Measurements from ENCODE around the gene ASPG. TPM values are rescaled to one million over a fixed set of nuclear protein-coding genes. Genes with fewer than 3 reads are reported as not detected.
"Not testable (repeated sequence)": the region's sequence is repeated elsewhere in the genome, so short reads cannot be mapped to it uniquely, and the experiment has no call there.

Gene ASPG
- total RNA-seq, 1 donor from 2014 or later, result 1.2 TPM

- peaks cover 33% of the 10 kb centered on the region for H3K4me1 ChIP-seq
- peaks cover 27% of the 10 kb centered on the region for H3K79me2 ChIP-seq (ENCODE audit: low read depth)
- peaks cover 20% of the 10 kb centered on the region for H3F3A ChIP-seq (ENCODE audit: low read depth)
- peaks cover 3% of the 10 kb centered on the region for H3K27me3 Mint-ChIP-seq (ENCODE audit: insufficient read depth, low read depth)
- H3K4me3 Mint-ChIP-seq, result no peak overlapping the region
- no peak overlapping the region for H3K4me2 ChIP-seq
- no peaks in the 10 kb centered on the region for H3K27me3 ChIP-seq
- H3K36me3 Mint-ChIP-seq, result no peaks in the 10 kb centered on the region
- no peak overlapping the region for H3K27ac ChIP-seq
- H3K4me3 ChIP-seq, result no peak overlapping the region
- H2AFZ ChIP-seq (replicated peaks), result no peak overlapping the region
- H3K9me3 Mint-ChIP-seq, result no peaks in the 10 kb centered on the region
- no peaks in the 10 kb centered on the region for H3K36me3 ChIP-seq
- H3K9ac ChIP-seq, result no peak overlapping the region
- peaks cover 19% of the 10 kb centered on the region for H3K4me1 Mint-ChIP-seq
- H3K27ac Mint-ChIP-seq, result no peak overlapping the region
- H4K20me1 ChIP-seq (ENCODE audit: low read depth), result peaks cover 34% of the 10 kb centered on the region
- no peaks in the 10 kb centered on the region for H3K9me3 ChIP-seq (ENCODE audit: low read depth)
- TF ChIP-seq EZH2phosphoT487 (IDR thresholded peaks at IDR 0.05) (no peak), EZH2 (IDR thresholded peaks at IDR 0.05) (no peak), CTCF (IDR thresholded peaks at IDR 0.05) (no peak)
- DNase-seq (ENCODE audit: low spot score), result no peak
Measured at GRCh38 chr14:104152686-104153393, 67.3 kb downstream of the ASPG start.

GRCh38 chr14:104153394-104153755 lies 67.9 kb downstream of the ASPG start:
- H4K20me1 ChIP-seq (ENCODE audit: low read depth), result peaks cover 38% of the 10 kb centered on the region
- not testable (repeated sequence) for H3K36me3 ChIP-seq; H3K27me3 ChIP-seq; H3K27ac Mint-ChIP-seq; DNase-seq (ENCODE audit: low spot score); H3K9me3 ChIP-seq (ENCODE audit: low read depth); H2AFZ ChIP-seq (replicated peaks); H3K27me3 Mint-ChIP-seq (ENCODE audit: insufficient read depth, low read depth); H3K4me3 ChIP-seq; H3K4me3 Mint-ChIP-seq; H3K9me3 Mint-ChIP-seq; H3K9ac ChIP-seq; H3K36me3 Mint-ChIP-seq; H3K4me2 ChIP-seq; H3K27ac ChIP-seq
- peaks cover 20% of the 10 kb centered on the region for H3F3A ChIP-seq (ENCODE audit: low read depth)
- H3K4me1 ChIP-seq, result peaks cover 28% of the 10 kb centered on the region
- peaks cover 22% of the 10 kb centered on the region for H3K79me2 ChIP-seq (ENCODE audit: low read depth)
- H3K4me1 Mint-ChIP-seq, result peaks cover 13% of the 10 kb centered on the region

GRCh38 chr14:104154246-104154645 lies 68.7 kb downstream of the ASPG start:
- peaks cover 7% of the 10 kb centered on the region for H3K27me3 Mint-ChIP-seq (ENCODE audit: insufficient read depth, low read depth)

More at GRCh38 chr14:104154246-104154645, 68.7 kb downstream of the ASPG start:
- H3K27ac Mint-ChIP-seq, result no peak overlapping the region
- Histone ChIP-seq H3K4me3 (no peak overlapping the region), H3K36me3 (no peaks in the 10 kb centered on the region), H3K9me3 (ENCODE audit: low read depth) (no peaks in the 10 kb centered on the region), H3K9ac (no peak overlapping the region), H3K27ac (no peak overlapping the region), H3F3A (ENCODE audit: low read depth) (peaks cover 14% of the 10 kb centered on the region), H4K20me1 (ENCODE audit: low read depth) (peaks cover 34% of the 10 kb centered on the region), H3K4me1 (peaks cover 19% of the 10 kb centered on the region), H3K4me2 (no peak overlapping the region), H2AFZ (replicated peaks) (no peak overlapping the region), H3K27me3 (no peaks in the 10 kb centered on the region), H3K79me2 (ENCODE audit: low read depth) (peaks cover 14% of the 10 kb centered on the region)
- no peak for DNase-seq (ENCODE audit: low spot score)
- no peak overlapping the region for H3K4me3 Mint-ChIP-seq
- no peaks in the 10 kb centered on the region for H3K36me3 Mint-ChIP-seq
- peaks cover 8% of the 10 kb centered on the region for H3K4me1 Mint-ChIP-seq
- TF ChIP-seq EZH2 (IDR thresholded peaks at IDR 0.05) (no peak), CTCF (IDR thresholded peaks at IDR 0.05) (no peak), EZH2phosphoT487 (IDR thresholded peaks at IDR 0.05) (no peak)
- H3K9me3 Mint-ChIP-seq, result no peaks in the 10 kb centered on the region

Data from neural progenitor cell (in vitro differentiated cells).